Stimulated activated memory B cell treated with anti-CD40 and anti-IgM and Interleukin-4, amounts not matched to agents 10 μg/mL and 1 μg/mL and 100 μg/mL, for 72 hours (primary cell): Measurements from ENCODE around the gene DAW1.

ENCODE experiments used
- ATAC-seq: fragments of 150-1000 bp; cut with Tn5 transposase; 2 replicates; pipeline ENCODE4 v1.10.0; 2021
- H3K27ac Mint-ChIP-seq: one replicate; pipeline ENCODE4 v1.8.0; 2022; ENCODE audit warnings: mild to moderate bottlenecking, mixed read lengths
- H3K27me3 Mint-ChIP-seq: one replicate; pipeline ENCODE4 v1.8.0; 2022; ENCODE audit warnings: mixed read lengths
- H3K36me3 Mint-ChIP-seq: one replicate; pipeline ENCODE4 v1.8.0; 2022; ENCODE audit warnings: mixed read lengths
- H3K4me1 Mint-ChIP-seq: one replicate; pipeline ENCODE4 v1.8.0; 2022; ENCODE audit warnings: mixed read lengths
- H3K4me3 Mint-ChIP-seq: one replicate; pipeline ENCODE4 v1.8.0; 2022; ENCODE audit warnings: mild to moderate bottlenecking, moderate library complexity, mixed read lengths
- H3K9me3 Mint-ChIP-seq: one replicate; pipeline ENCODE4 v1.8.0; 2022; ENCODE audit warnings: mixed read lengths

Gene DAW1

GRCh38 chr2:227877421-227878310, 6.2 kb downstream of the DAW1 start:
- Mint-ChIP-seq H3K4me3 (no peak overlapping the region), H3K27ac (no peak overlapping the region), H3K9me3 (peaks cover 2% of the 10 kb centered on the region), H3K27me3 (peaks cover 34% of the 10 kb centered on the region), H3K4me1 (no peaks in the 10 kb centered on the region), H3K36me3 (no peaks in the 10 kb centered on the region)
- no peak for ATAC-seq

- Mint-ChIP-seq H3K27ac (no peak overlapping the region), H3K4me3 (no peak overlapping the region), H3K9me3 (no peaks in the 10 kb centered on the region), H3K36me3 (no peaks in the 10 kb centered on the region), H3K4me1 (no peaks in the 10 kb centered on the region), H3K27me3 (peaks cover 27% of the 10 kb centered on the region)
- no peak for ATAC-seq
These were observed 9.0 kb downstream of the DAW1 start for GRCh38 chr2:227880460-227880859.

- no peaks in the 10 kb centered on the region for H3K36me3 Mint-ChIP-seq
- H3K4me3 Mint-ChIP-seq: no peak overlapping the region
- no peaks in the 10 kb centered on the region for H3K9me3 Mint-ChIP-seq
- no peaks in the 10 kb centered on the region for H3K4me1 Mint-ChIP-seq
- H3K27ac Mint-ChIP-seq: no peak overlapping the region
- peaks cover 30% of the 10 kb centered on the region for H3K27me3 Mint-ChIP-seq
- ATAC-seq: no peak
These were observed 10.6 kb downstream of the DAW1 start for GRCh38 chr2:227881866-227882517.

- H3K36me3 Mint-ChIP-seq: no peaks in the 10 kb centered on the region
- ATAC-seq: peak; percentile 59
- no peaks in the 10 kb centered on the region for H3K9me3 Mint-ChIP-seq
- H3K4me1 Mint-ChIP-seq: no peaks in the 10 kb centered on the region
- H3K4me3 Mint-ChIP-seq: no peak overlapping the region
- peaks cover 30% of the 10 kb centered on the region for H3K27me3 Mint-ChIP-seq
- H3K27ac Mint-ChIP-seq: no peak overlapping the region
These were observed 13.1 kb downstream of the DAW1 start for GRCh38 chr2:227884511-227884947.

GRCh38 chr2:227886149-227886548, 14.7 kb downstream of the DAW1 start:
- no peak overlapping the region for H3K4me3 Mint-ChIP-seq
- no peaks in the 10 kb centered on the region for H3K4me1 Mint-ChIP-seq
- no peaks in the 10 kb centered on the region for H3K36me3 Mint-ChIP-seq
- peaks cover 18% of the 10 kb centered on the region for H3K27me3 Mint-ChIP-seq
- ATAC-seq: no peak
- no peaks in the 10 kb centered on the region for H3K9me3 Mint-ChIP-seq
- no peak overlapping the region for H3K27ac Mint-ChIP-seq

GRCh38 chr2:227888289-227888688, 16.9 kb downstream of the DAW1 start:
- Mint-ChIP-seq H3K27me3 (peaks cover 17% of the 10 kb centered on the region), H3K36me3 (no peaks in the 10 kb centered on the region), H3K27ac (no peak overlapping the region), H3K4me1 (no peaks in the 10 kb centered on the region), H3K4me3 (no peak overlapping the region), H3K9me3 (no peaks in the 10 kb centered on the region)
- ATAC-seq: peak; percentile 41

GRCh38 chr2:227889336-227889735, 17.9 kb downstream of the DAW1 start:
- no peak for ATAC-seq
- H3K9me3 Mint-ChIP-seq: no peaks in the 10 kb centered on the region
- H3K4me3 Mint-ChIP-seq: no peak overlapping the region
- H3K36me3 Mint-ChIP-seq: no peaks in the 10 kb centered on the region
- H3K27me3 Mint-ChIP-seq: peaks cover 15% of the 10 kb centered on the region
- H3K4me1 Mint-ChIP-seq: no peaks in the 10 kb centered on the region
- no peak overlapping the region for H3K27ac Mint-ChIP-seq

- H3K9me3 Mint-ChIP-seq: no peaks in the 10 kb centered on the region
- peaks cover 7% of the 10 kb centered on the region for H3K27me3 Mint-ChIP-seq
- H3K4me1 Mint-ChIP-seq: no peaks in the 10 kb centered on the region
- H3K36me3 Mint-ChIP-seq: no peaks in the 10 kb centered on the region
- no peak overlapping the region for H3K4me3 Mint-ChIP-seq
- ATAC-seq: no peak
- H3K27ac Mint-ChIP-seq: no peak overlapping the region
These were observed 19.2 kb downstream of the DAW1 start for GRCh38 chr2:227890495-227891079.

- Mint-ChIP-seq H3K27ac (no peak overlapping the region), H3K4me3 (no peak overlapping the region)
These were observed 20.2 kb downstream of the DAW1 start for GRCh38 chr2:227891673-227892072.

GRCh38 chr2:227903381-227903780, 31.9 kb downstream of the DAW1 start:
- Mint-ChIP-seq H3K4me3 (no peak overlapping the region), H3K27me3 (no peaks in the 10 kb centered on the region), H3K36me3 (no peaks in the 10 kb centered on the region), H3K27ac (no peak overlapping the region), H3K9me3 (no peaks in the 10 kb centered on the region), H3K4me1 (no peaks in the 10 kb centered on the region)
- no peak for ATAC-seq

More at GRCh38 chr2:227891673-227892072, 20.2 kb downstream of the DAW1 start:
- H3K36me3 Mint-ChIP-seq: no peaks in the 10 kb centered on the region
- no peaks in the 10 kb centered on the region for H3K9me3 Mint-ChIP-seq
- no peak for ATAC-seq
- no peaks in the 10 kb centered on the region for H3K27me3 Mint-ChIP-seq
- no peaks in the 10 kb centered on the region for H3K4me1 Mint-ChIP-seq

GRCh38 chr2:227906991-227907390, 35.6 kb downstream of the DAW1 start:
- H3K27ac Mint-ChIP-seq: no peak overlapping the region
- H3K4me1 Mint-ChIP-seq: no peaks in the 10 kb centered on the region
- no peaks in the 10 kb centered on the region for H3K27me3 Mint-ChIP-seq
- no peaks in the 10 kb centered on the region for H3K36me3 Mint-ChIP-seq
- no peaks in the 10 kb centered on the region for H3K9me3 Mint-ChIP-seq
- H3K4me3 Mint-ChIP-seq: no peak overlapping the region
- no peak for ATAC-seq

- no peaks in the 10 kb centered on the region for H3K4me1 Mint-ChIP-seq
- H3K36me3 Mint-ChIP-seq: no peaks in the 10 kb centered on the region
- no peak overlapping the region for H3K4me3 Mint-ChIP-seq
- no peak overlapping the region for H3K27ac Mint-ChIP-seq
- no peaks in the 10 kb centered on the region for H3K9me3 Mint-ChIP-seq
- ATAC-seq: no peak
- H3K27me3 Mint-ChIP-seq: no peaks in the 10 kb centered on the region
These were observed 37.0 kb downstream of the DAW1 start for GRCh38 chr2:227908266-227909054.

GRCh38 chr2:227914362-227914761, 42.9 kb downstream of the DAW1 start:
- Mint-ChIP-seq H3K4me3 (no peak overlapping the region), H3K27me3 (no peaks in the 10 kb centered on the region), H3K36me3 (no peaks in the 10 kb centered on the region), H3K4me1 (no peaks in the 10 kb centered on the region), H3K27ac (no peak overlapping the region), H3K9me3 (no peaks in the 10 kb centered on the region)
- ATAC-seq: peak; percentile 15

- Mint-ChIP-seq H3K4me1 (no peaks in the 10 kb centered on the region), H3K9me3 (no peaks in the 10 kb centered on the region), H3K36me3 (no peaks in the 10 kb centered on the region), H3K4me3 (no peak overlapping the region), H3K27me3 (no peaks in the 10 kb centered on the region), H3K27ac (no peak overlapping the region)
- ATAC-seq: no peak
These were observed 50.2 kb downstream of the DAW1 start for GRCh38 chr2:227921648-227922047.

GRCh38 chr2:227932001-227932400, 60.6 kb downstream of the DAW1 start:
- peaks cover 4% of the 10 kb centered on the region for H3K9me3 Mint-ChIP-seq
- H3K27ac Mint-ChIP-seq: no peak overlapping the region
- no peaks in the 10 kb centered on the region for H3K36me3 Mint-ChIP-seq
- H3K27me3 Mint-ChIP-seq: no peaks in the 10 kb centered on the region
- no peak overlapping the region for H3K4me3 Mint-ChIP-seq
- ATAC-seq: no peak
- no peaks in the 10 kb centered on the region for H3K4me1 Mint-ChIP-seq
